CD4-positive, alpha-beta memory T cell (primary cell): ENCODE measurements around the gene TNFRSF11A. TPM values are rescaled to one million over a fixed set of nuclear protein-coding genes. Genes with fewer than 3 reads are reported as not detected.

Experiments used
- CTCF ChIA-PET: fragments of 350-600 bp; sonication (Branson Sonifier 250); formaldehyde crosslinking; loops from one replicate; lab custom pipeline; 2021; ENCODE audit warnings: inconsistent platforms; ENCODE audit not compliant: partially characterized antibody; lab: Charles Lee
- POLR2A ChIA-PET: fragments of 350-600 bp; sonication (Branson Sonifier 250); formaldehyde crosslinking; loops from one replicate; lab custom pipeline; 2021; ENCODE audit not compliant: partially characterized antibody; lab: Charles Lee
- DNase-seq, 5 donors: peaks; one replicate each; pipeline versions ENCODE4 v3.0.0 to v3.0.0-alpha.2; 2020 to 2022; ENCODE audit warnings: mixed read lengths in 1 of 5
- H3K27ac ChIP-seq: one replicate; pipeline ENCODE4 v1.7.0; 2013; ENCODE audit warnings: low read depth, low read length
- H3K27me3 ChIP-seq: 2 replicates; pipeline ENCODE4 v1.7.0; 2013; ENCODE audit warnings: mild to moderate bottlenecking, low read length, moderate library complexity; ENCODE audit not compliant: insufficient read depth
- H3K36me3 ChIP-seq: 2 replicates; pipeline ENCODE4 v1.7.0; 2013; ENCODE audit warnings: mild to moderate bottlenecking, low read length, moderate library complexity; ENCODE audit not compliant: insufficient read depth
- H3K4me1 ChIP-seq: 2 replicates; pipeline ENCODE4 v1.7.0; 2013; ENCODE audit warnings: mild to moderate bottlenecking, low read length, moderate library complexity; ENCODE audit not compliant: insufficient read depth
- H3K4me3 ChIP-seq, 2 donors: one replicate each; pipeline ENCODE4 v1.7.0; 2013; ENCODE audit warnings: low read length in 2 of 2, mild to moderate bottlenecking in 1 of 2
- H3K9me3 ChIP-seq, 2 donors: one replicate each; pipeline ENCODE4 v1.7.0; 2013; ENCODE audit warnings: low read length in 2 of 2, control low read depth in 1 of 2; ENCODE audit not compliant: control insufficient read depth in 1 of 2
- H3K27ac Mint-ChIP-seq, 7 donors: one replicate each; pipeline ENCODE4 v1.8.0; 2020 to 2021; ENCODE audit warnings: mixed read lengths in 7 of 7, mild to moderate bottlenecking in 6 of 7, inconsistent platforms in 3 of 7, moderate library complexity in 3 of 7
- H3K27me3 Mint-ChIP-seq, 2 donors: one replicate each; pipeline ENCODE4 v1.8.0; 2020 to 2021; ENCODE audit warnings: mixed read lengths in 2 of 2
- H3K36me3 Mint-ChIP-seq, 2 donors: one replicate each; pipeline ENCODE4 v1.8.0; 2020 to 2021; ENCODE audit warnings: mixed read lengths in 2 of 2, inconsistent platforms in 1 of 2, mild to moderate bottlenecking in 1 of 2
- H3K4me1 Mint-ChIP-seq, 4 donors: one replicate each; pipeline ENCODE4 v1.8.0; 2020 to 2021; ENCODE audit warnings: mixed read lengths in 4 of 4, mild to moderate bottlenecking in 1 of 4
- H3K4me3 Mint-ChIP-seq, 8 donors: one replicate each; pipeline ENCODE4 v1.8.0; 2020 to 2021; ENCODE audit warnings: mixed read lengths in 8 of 8, mild to moderate bottlenecking in 7 of 8, moderate library complexity in 6 of 8, inconsistent platforms in 3 of 8
- H3K9me3 Mint-ChIP-seq, 8 donors: one replicate each; pipeline ENCODE4 v1.8.0; 2020 to 2021; ENCODE audit warnings: mixed read lengths in 8 of 8, mild to moderate bottlenecking in 5 of 8, inconsistent platforms in 3 of 8, moderate library complexity in 1 of 8
- intact Hi-C: fragments of 100-400 bp; cut with micrococcal nuclease; formaldehyde crosslinking; loops from one replicate; pipeline ENCODE4 v1.15.1; 2023
- polyA plus RNA-seq, 2 donors: library from polyadenylated mRNA; unstranded; fragments of 300-500 nt; fragmentation: Illumina TruSeq; gene quantifications; one replicate each; pipeline ENCODE4 v1.2.3, GENCODE V29; 2021
- total RNA-seq, 2 experiments: library from RNA; stranded (reverse); gene quantifications; one replicate each; pipeline ENCODE4 v1.2.3, GENCODE V29; 2021

TNFRSF11A gene
- total and polyA plus RNA-seq, 4 experiments from 2014 or later = 0.49 to 6.5 (median 1.3) TPM

DNA sequence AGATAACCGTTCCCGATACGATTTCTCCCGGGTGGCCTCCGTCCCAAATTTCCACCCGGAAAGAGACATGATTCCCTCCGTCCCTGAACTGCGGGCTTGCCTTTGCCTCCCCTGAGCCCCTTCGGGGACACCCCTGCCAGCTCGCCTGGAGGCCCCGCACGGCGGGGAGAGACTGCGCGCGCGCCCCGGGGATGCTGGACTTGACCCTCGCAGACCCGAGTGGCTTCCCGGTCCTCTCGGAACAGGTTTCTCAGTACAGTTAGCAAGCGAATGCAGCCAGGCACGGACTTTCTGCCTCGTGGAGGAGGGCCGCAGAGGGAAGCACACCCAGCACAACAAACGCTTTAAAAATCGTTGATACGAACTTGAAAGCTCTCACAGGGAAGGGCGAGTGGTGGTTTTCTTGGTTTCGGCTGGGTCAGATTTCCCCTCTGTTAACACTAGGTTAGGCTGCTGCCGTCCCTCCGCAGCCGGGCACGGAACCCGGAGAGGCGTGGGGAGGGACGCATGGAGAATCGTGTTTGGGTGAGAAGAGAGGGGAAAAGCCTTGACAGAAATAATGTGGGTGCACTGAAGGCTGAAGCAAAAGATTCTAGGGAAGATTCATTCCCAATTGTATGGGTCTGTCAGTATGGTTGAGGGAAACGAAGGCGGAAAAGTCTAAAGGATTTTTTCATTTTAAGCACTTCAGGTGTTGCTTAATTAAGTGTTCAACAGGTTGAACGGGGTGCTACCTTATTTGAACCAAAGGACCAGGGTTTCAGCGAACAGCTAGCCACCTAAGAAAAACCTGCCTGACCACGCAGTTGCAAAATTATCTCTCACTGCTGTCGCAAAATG lies 916 bp downstream of the TNFRSF11A start:
- H3K27me3 Mint-ChIP-seq = peaks cover 59 to 61% of the 10 kb centered on the region in 2 donors
- no peaks in the 10 kb centered on the region for H3K36me3 ChIP-seq
- peaks cover 0 to 1% of the 10 kb centered on the region in 2 donors for H3K36me3 Mint-ChIP-seq
- POLR2A ChIA-PET = interaction anchor here (1.0 kb wide), 1 partner anchor 95 kb away, joined by 5 read pairs; no protein-coding TSS in a partner anchor
- peaks cover 35% of the 10 kb centered on the region for H3K27me3 ChIP-seq
- peak overlapping the region; percentile 67 to 92 (median 86) for H3K4me3 Mint-ChIP-seq
- peaks cover 19% of the 10 kb centered on the region for H3K4me1 ChIP-seq
- intact Hi-C loops = loop anchor here (1.0 to 5.0 kb wide), 3 partner anchors 196 to 388 kb away; partner anchors contain the start of gene ZCCHC2
- CTCF ChIA-PET = interaction anchor here (1.2 kb wide), 1 partner anchor 95 kb away, joined by 3 read pairs; no protein-coding TSS in a partner anchor
- H3K27ac Mint-ChIP-seq = peak overlapping the region in 5 of 7 donors; percentile 1 to 85 (median 81)
- H3K9me3 Mint-ChIP-seq = peaks cover 0 to 3% (median 0%) of the 10 kb centered on the region in 8 donors
- DNase-seq = peak in 4 of 5 donors; percentile 12 to 25 (median 16)
- H3K4me1 Mint-ChIP-seq = peaks cover 15 to 45% (median 26%) of the 10 kb centered on the region in 4 donors
- H3K27ac ChIP-seq = no peak overlapping the region
- H3K4me3 ChIP-seq = peak overlapping the region; percentile 22 to 58
- no peaks in the 10 kb centered on the region for H3K9me3 ChIP-seq

DNA sequence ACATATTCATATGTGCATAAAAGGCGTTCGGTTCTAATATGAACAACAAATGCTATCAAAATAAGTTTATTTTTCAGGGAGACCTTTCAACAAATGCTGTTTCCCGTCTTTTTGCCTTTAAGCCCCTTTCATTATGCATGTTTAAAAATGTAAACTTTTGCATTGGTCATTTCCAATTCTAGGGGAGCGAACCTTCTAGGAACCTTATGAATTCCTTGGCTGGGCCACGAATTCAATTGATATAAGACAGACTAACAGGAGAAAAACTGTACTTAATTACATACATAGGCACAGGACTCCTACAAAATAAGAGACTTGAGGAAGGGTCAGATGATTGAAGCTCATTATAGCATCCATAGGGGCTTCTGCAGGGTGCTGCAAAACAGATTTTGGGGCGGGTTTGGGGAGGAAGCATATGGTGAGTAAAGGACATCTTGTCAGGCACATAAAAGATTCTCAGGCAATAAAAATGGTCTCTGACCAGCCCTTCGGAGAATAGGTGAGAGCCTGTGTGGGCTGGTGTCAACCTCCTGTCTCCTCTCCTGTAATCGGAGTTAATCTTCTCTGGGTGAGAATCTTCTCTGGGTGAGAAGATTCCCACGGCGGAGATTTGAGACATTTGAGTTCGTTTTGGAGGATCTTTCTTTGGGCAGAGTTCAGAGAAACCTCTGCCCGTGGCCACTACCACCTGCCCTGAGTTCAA lies 1.7 kb downstream of the TNFRSF11A start:
- Mint-ChIP-seq H3K9me3 (peaks cover 0 to 3% (median 0%) of the 10 kb centered on the region in 8 donors), H3K36me3 (peaks cover 0 to 1% of the 10 kb centered on the region in 2 donors), H3K4me1 (peaks cover 15 to 45% (median 30%) of the 10 kb centered on the region in 4 donors), H3K27me3 (peaks cover 61 to 64% of the 10 kb centered on the region in 2 donors), H3K27ac (peak overlapping the region in 3 of 7 donors; percentile 1 to 49 (median 20)), H3K4me3 (peak overlapping the region; percentile 30 to 92 (median 86))
- no peaks in the 10 kb centered on the region for H3K9me3 ChIP-seq
- POLR2A ChIA-PET = interaction anchor here (1.0 kb wide), 1 partner anchor 94 kb away, joined by 5 read pairs; no protein-coding TSS in a partner anchor
- H3K4me1 ChIP-seq = peaks cover 19% of the 10 kb centered on the region
- CTCF ChIA-PET = interaction anchor here (1.0 to 1.2 kb wide), 2 partner anchors 95 kb away, joined by 3 read pairs; no protein-coding TSS in a partner anchor
- DNase-seq = no peak
- H3K27ac ChIP-seq = no peak overlapping the region
- intact Hi-C loops = loop anchor here (5.0 kb wide), 1 partner anchor 196 kb away; the partner anchor contains the start of gene ZCCHC2
- no peak overlapping the region for H3K4me3 ChIP-seq
- no peaks in the 10 kb centered on the region for H3K36me3 ChIP-seq
- peaks cover 35% of the 10 kb centered on the region for H3K27me3 ChIP-seq

DNA sequence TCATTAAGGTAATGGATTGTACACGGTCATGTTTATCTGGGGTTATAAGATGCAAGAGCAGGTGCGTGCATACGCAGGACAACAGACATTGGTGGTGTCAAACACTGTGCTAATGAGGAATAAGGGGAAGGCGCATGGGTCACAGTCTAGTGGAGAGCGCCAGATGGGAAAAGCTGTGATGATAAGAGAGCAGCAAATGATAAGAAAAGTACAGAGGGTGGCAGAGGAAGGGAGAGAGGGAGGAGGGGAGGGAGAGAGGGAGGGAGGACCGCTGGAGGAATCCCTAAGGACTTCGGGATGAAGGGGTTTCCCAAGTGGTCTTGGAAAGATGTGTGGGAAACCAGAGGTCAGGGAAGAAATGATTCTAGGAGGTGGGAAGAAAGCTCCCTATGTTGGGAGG lies 2.9 kb downstream of the TNFRSF11A start:
- Mint-ChIP-seq H3K36me3 (peaks cover 0 to 1% of the 10 kb centered on the region in 2 donors), H3K9me3 (peaks cover 0 to 3% (median 0%) of the 10 kb centered on the region in 8 donors), H3K4me1 (peaks cover 15 to 45% (median 31%) of the 10 kb centered on the region in 4 donors), H3K27ac (peak overlapping the region in 1 of 7 donors; percentile 19), H3K4me3 (peak overlapping the region in 4 of 8 donors; percentile 18 to 92 (median 50)), H3K27me3 (peaks cover 61 to 64% of the 10 kb centered on the region in 2 donors)
- H3K27ac ChIP-seq = no peak overlapping the region
- no peaks in the 10 kb centered on the region for H3K36me3 ChIP-seq
- intact Hi-C loops = loop anchor here (5.0 kb wide), 1 partner anchor 194 kb away; the partner anchor contains the start of gene ZCCHC2
- peaks cover 19% of the 10 kb centered on the region for H3K4me1 ChIP-seq
- POLR2A ChIA-PET = no interaction called here
- no peak overlapping the region for H3K4me3 ChIP-seq
- CTCF ChIA-PET = interaction anchor here (1.0 kb wide), 2 partner anchors 94 to 252 kb away, joined by 3 read pairs; no protein-coding TSS in a partner anchor
- no peaks in the 10 kb centered on the region for H3K9me3 ChIP-seq
- peaks cover 35% of the 10 kb centered on the region for H3K27me3 ChIP-seq
- no peak for DNase-seq

DNA sequence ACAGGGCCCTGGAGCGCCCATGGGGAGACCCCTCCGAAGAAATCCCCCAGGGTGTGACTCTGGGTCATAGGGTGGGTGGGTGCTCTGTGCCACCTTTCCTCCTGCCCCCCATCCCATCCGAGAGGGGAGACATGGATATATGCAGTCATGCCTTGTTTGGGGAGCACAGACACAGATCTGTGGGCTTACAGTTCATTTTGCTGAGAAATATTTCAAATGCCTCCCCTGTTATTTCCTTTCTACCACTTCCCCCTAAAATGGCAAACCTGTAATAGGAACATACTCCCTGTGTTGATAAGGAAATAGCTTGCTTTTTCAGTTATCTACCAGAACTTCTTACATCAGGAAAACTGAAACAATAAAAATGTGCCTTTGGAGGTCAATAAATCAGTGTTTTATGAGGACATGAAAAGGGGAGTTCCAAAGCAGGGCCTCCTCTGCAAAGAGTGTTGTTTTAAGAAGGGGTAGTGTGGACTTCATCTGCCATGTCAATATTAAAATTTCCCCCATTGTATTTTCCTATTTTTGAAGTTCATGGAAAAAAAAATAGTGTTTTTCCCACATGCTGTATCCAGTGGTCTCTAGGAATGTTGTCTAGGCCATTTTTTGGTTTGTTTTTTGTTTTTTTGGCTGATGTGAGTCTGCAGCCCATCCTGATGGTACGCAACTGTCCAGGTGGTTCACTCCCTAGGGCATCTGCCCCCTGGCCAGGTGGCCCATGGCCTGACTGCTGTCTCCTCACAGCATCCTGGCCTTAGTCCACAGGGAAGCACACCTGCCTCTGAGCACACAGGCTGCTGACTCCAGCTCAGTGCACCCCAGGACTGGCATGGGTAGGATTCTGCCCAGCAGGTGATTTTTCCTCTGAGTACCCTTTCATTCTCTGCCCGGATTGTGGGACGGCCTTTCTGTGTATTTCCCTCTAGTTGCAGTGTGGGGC lies 3.7 kb downstream of the TNFRSF11A start:
- H3K9me3 Mint-ChIP-seq = peaks cover 0 to 3% (median 0%) of the 10 kb centered on the region in 8 donors
- DNase-seq = no peak
- peaks cover 0 to 1% of the 10 kb centered on the region in 2 donors for H3K36me3 Mint-ChIP-seq
- peaks cover 14 to 42% (median 30%) of the 10 kb centered on the region in 4 donors for H3K4me1 Mint-ChIP-seq
- peaks cover 58 to 63% of the 10 kb centered on the region in 2 donors for H3K27me3 Mint-ChIP-seq
- Histone ChIP-seq H3K4me1 (peaks cover 19% of the 10 kb centered on the region), H3K27ac (no peak overlapping the region), H3K4me3 (no peak overlapping the region), H3K36me3 (no peaks in the 10 kb centered on the region), H3K9me3 (no peaks in the 10 kb centered on the region), H3K27me3 (peaks cover 31% of the 10 kb centered on the region)
- intact Hi-C loops = loop anchor here (5.0 kb wide), 1 partner anchor 193 kb away; the partner anchor contains the start of gene ZCCHC2
- POLR2A ChIA-PET = no interaction called here
- H3K27ac Mint-ChIP-seq = peak overlapping the region in 6 of 7 donors; percentile 23 to 92 (median 46)
- peak overlapping the region in 3 of 8 donors; percentile 59 to 85 (median 71) for H3K4me3 Mint-ChIP-seq
- CTCF ChIA-PET = interaction anchor here (1.0 kb wide), 1 partner anchor 251 kb away, joined by 3 read pairs; no protein-coding TSS in a partner anchor

GRCh38 chr18:62329691-62330454 lies 4.8 kb downstream of the TNFRSF11A start:
- Mint-ChIP-seq H3K27me3 (peaks cover 56 to 59% of the 10 kb centered on the region in 2 donors), H3K27ac (peak overlapping the region in 6 of 7 donors; percentile 30 to 92 (median 54)), H3K36me3 (no peaks in the 10 kb centered on the region), H3K4me3 (peak overlapping the region in 4 of 8 donors; percentile 18 to 85 (median 65)), H3K4me1 (peaks cover 9 to 34% (median 23%) of the 10 kb centered on the region in 4 donors), H3K9me3 (peaks cover 0 to 3% (median 0%) of the 10 kb centered on the region in 8 donors)
- H3K4me1 ChIP-seq = peaks cover 14% of the 10 kb centered on the region
- ChIA-PET POLR2A (no interaction called here), CTCF (no interaction called here)
- no peaks in the 10 kb centered on the region for H3K9me3 ChIP-seq
- DNase-seq = peak in 3 of 5 donors; percentile 9 to 49 (median 47)
- H3K27ac ChIP-seq = no peak overlapping the region
- intact Hi-C loops = loop anchor here (5.0 kb wide), 1 partner anchor 192 kb away; the partner anchor contains the start of gene ZCCHC2
- no peaks in the 10 kb centered on the region for H3K36me3 ChIP-seq
- no peak overlapping the region for H3K4me3 ChIP-seq
- peaks cover 30% of the 10 kb centered on the region for H3K27me3 ChIP-seq
